Stimulated activated CD8-positive, alpha-beta memory T cell treated with anti-CD3 and anti-CD28 coated beads, Interleukin-12 subunit alpha, Interleukin-12 subunit beta, amount 100 ng/mL, for 1 hour (primary cell): ENCODE measurements around the gene TENM4.

Experiments
- DNase-seq: peaks from one replicate; pipeline ENCODE4 v3.0.0-alpha.2; 2020; ENCODE audit warnings: low read depth

TENM4 gene

DNA sequence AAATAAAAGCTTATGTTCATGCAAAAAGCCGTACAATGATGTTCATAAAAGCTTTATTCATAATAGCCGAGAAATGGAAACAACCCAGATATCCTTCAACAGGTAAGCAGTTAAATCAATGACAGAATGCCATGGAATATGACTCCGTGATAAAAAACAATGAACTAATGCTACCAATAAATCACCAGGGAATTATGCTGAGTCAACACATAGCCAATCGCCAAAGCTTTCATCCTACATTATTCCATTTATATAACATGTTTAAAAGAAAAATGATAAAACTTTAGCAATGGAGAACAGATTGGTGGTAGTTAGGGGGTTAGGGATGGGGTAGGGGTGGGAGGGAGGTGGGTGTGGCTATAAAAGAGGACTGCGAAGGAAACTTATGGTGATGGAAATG, 356.4 kb downstream of the TENM4 start:
- DNase-seq, result no peak

DNA sequence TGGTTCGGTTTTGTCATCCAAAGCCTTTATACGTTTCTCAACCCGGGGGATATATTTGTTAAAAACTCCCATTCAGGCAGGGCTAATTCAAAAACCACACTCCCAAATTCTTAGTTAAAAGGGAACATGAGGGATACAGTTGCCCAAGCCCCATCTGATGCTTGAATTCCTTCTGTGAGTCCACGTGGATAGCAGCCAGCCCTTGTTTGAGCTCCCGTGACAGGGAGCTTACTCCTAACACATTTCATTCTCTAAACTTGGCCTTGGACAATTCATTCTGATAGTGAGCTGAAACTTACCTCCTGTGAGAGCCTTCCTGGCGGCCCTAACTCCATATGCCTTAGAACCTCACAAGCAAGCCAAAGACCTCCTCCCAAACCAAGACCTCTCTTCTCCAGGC, 357.5 kb downstream of the TENM4 start:
- no peak for DNase-seq

DNA sequence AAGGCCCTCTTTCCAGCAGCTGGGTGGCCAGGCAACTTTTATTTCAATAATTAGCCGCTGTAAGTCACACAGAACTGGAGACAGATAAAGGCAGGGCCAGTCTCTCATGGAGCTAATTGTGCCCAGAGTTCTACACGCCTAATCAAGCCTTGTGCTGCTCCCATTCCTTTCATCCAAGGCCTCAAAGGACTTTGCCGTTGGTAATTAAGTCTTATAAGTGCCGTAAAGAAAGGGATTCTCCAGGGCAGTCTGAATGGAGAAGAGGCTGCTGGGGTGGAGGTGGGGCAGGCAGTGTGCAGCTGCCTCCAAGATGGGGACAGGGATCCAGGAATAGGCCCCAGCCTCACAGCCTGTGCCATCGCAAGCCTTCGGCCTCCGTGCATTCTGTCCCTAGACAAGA, 357.9 kb downstream of the TENM4 start:
- DNase-seq, result no peak

DNA sequence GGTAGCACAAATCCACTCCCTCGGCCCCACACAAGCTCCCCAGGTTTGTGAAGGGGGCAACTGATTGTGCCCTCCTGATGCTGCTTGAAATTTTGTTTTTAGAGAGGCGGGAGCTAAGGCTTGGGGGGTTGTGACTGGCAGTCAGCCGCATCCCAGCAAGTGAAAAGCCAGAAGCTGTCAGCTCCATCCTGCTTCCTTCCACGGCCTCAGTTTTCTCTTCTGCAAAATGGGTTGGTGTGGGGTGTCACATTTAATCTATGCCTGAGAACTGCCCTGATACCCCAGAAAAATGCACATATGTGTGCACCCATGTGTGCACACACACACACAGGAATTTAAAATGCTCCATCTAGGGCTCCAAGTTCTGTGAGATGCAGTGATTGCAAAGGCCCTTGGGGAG, 358.6 kb downstream of the TENM4 start:
- no peak for DNase-seq

DNA sequence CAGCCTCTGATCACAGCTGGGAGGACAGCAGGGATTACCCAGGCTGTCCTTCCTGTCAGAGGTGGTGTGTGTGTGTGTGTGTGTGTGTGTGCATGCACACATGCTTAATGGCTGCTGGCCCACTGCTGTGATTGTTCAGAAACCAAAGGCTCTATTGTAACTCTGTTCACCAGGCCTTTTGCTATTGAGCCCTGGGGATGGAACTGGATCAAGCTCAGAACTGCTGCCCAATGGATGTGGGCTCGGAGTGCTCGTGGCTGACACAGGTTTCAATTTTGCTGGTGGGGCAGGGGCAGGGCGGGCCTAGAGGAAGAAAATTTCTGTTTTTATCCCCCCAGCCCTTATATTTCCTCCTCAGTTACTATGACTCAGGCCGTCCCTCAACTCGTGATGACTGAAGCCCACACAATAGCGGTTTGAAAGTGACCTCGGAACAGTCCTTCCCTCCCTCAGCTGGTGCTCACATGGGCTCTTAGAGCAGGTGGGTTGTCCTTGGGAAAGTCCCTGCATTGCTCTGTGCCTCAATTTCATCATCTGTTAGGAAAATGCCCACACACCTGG, 359.3 kb downstream of the TENM4 start:
- no peak for DNase-seq

DNA sequence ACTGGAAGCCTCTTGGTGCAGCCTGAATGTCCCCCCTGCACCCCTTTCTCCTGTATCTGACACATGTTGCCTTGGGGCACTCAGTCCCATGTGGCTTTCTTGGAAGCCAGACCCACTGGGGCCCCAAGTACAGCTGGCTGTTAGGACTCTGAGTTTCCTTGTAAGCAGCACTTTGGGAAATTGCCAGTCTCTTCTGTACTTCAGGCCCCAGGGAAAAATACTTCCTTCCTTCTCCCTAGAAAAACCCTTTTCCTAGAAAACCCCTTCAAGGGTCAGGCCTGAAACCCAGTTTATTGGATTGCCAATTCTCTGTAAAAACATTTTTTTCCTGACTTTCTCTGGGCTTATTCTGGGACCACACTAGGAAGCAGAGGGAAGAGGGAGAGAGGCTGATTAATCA, 360.3 kb downstream of the TENM4 start:
- no peak for DNase-seq

DNA sequence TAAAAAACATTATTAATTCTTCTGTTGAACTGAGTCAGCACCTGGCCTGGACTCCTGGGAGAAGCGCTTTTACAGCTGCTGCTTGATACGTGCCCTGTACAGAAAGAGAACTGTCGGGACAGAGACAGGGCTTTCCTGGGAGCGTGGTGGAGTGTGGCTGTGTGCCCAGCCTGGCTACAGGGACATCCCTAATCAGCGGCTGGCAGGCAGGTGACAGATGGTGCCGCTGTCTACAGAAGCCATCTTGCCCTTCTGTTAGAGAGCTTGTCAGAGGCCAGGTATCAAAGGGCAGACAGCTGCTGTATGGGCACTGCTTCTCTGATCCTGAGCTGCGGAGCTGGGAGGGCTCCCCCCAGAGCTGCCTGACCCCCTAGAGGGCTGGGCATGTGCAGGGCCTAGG, 361.8 kb downstream of the TENM4 start:
- no peak for DNase-seq

DNA sequence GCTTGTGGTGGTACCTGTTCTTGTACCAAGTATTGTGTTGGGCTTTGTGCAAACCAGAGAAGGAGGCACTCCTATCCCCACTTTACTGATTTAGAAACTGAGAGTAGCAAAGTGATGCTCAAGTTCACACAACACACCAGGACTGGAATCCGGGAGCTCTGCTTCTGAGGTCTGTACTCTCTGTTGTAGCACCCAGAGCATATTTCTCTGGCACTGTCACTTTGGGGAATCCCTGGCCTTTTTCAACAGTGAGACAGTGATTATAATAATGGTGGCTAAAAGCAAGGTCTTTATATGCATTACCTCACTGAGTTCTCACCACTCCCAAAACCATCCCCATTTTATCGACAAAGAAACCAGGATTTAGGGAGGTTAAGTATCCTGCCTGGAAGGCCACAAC, 362.4 kb downstream of the TENM4 start:
- no peak for DNase-seq

DNA sequence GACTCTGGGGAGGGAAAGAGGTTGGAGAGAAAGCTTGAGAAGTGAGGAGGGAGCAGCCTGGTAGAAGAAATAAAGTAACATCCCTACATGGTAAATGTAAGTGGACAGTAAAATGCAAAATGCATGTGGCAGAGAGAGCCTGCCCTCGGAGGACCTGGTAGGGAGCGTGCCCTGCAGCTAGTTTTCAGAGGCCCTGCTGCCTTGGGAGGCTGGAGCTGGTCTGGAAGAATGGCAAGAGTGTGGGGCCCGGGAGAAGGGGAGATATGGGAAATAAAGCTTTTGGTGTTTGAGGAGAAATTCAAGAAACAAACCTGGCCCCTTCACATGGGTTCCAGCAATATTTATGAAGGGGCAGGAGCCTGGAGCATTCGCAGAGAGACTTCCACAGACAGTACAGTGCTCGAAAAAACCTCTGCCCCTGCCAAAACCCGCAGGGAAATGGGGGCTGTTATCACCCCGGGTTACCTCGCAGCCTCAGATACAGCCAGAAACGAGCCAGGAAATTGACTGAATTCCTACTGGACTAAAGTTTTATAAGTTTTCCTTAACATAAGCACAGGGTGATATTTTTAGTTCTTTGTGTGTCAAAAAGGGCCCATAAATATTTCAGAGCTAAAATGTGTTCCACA, 363.0 kb downstream of the TENM4 start:
- DNase-seq, result no peak

DNA sequence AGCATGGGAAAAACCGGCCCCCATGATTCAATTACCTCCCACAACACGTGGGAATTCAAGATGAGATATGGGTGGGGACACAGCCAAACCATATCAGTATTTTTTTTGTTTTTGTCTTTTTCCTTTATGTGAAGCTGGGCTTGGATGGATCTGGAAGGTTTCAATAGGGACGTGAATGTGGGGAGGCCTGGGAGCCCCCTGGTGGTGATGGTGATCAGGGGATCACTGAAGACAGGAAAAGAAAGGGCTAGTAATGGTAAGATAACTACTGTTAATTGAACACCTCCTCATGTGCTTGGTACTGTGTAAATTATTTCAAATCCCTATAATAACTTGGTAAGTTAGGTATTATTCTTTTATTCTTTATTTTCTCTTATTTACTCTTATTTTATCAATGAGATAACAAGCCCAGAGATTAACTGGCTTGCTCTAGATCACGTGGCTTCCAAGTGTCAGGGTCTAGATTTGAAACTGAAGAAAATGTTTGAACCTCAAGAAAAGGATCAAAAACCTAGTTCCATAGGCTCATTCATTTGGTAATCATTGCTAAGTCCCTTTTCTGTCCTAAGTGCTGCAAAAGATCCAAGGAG, 364.2 kb downstream of the TENM4 start:
- DNase-seq, result no peak

DNA sequence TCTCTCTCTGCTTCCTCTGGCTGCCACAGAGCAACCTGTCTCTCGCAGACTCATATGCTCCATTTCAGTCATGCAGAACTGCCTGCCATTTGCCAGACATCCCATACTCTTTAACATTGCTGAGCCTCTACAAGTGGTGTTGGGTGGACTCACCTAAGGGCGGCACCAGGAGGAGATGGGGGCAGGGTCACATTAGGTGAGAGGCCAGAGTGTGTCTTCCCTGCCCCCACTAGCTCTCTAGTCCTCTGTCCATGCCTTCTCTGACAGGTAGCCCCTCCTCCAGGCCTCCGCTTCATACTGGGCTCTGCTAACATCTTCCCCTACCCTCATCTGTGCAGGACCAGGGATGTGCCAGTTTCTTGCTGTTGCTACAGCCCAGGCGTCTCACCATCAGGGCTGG, 366.3 kb downstream of the TENM4 start:
- DNase-seq, result no peak

DNA sequence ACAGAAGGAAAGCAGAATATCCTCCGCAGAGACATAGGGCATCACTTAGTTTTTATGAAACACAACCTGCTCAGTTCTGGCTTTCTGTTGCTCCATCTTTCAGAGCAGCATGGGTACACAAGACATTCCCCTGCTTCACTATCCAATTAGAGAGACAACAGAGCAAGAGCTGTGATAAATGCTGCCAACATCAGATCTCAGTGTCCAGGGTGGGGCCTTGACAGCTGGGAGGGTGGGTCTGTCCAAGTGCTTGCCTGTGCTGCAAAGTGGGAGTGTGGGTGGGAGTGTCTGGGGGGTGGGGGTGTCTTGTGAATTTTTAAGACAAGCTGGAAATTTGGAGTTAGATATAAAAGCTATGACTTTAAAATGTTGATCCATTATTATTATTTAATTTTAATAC, 369.6 kb downstream of the TENM4 start:
- DNase-seq, result no peak

DNA sequence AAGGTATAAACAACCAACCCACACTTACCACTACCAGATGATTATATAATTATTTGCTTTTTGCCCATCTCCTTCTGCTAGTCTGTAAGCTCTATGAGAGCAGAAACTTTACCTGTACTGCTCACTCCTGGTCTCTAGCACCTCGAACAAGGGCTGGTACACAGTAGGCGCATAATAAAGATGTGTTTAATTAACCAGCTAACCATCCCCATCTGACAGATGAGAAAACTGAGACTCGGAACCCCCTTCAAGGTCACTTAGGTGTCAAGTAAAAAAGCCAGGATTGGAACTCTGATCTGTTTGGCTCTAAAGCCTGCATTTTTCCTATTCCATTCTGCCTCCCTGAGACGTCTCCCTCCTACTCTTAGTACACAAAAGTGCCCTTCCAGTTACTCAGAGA, 370.3 kb downstream of the TENM4 start:
- no peak for DNase-seq

DNA sequence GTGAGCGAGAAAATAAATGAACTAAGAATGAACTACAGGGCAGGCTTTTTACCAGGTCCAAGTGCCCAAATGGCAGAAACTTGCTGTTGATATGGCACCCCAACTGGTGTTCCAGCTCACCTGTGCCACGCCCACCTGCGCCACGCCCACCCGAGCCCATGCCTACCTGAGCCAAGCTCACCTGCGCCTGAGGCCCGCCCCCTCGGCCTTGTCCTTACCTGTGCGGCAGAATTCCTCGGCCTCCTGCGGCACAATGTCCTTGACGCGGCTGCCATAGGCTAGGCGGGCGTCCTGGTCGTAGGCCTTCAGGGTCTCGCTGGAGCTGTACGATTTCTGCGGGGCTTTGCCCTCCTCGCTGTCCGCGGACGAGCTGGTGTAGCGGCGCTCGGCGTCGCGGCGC, 371.3 kb downstream of the TENM4 start:
- DNase-seq, result no peak

DNA sequence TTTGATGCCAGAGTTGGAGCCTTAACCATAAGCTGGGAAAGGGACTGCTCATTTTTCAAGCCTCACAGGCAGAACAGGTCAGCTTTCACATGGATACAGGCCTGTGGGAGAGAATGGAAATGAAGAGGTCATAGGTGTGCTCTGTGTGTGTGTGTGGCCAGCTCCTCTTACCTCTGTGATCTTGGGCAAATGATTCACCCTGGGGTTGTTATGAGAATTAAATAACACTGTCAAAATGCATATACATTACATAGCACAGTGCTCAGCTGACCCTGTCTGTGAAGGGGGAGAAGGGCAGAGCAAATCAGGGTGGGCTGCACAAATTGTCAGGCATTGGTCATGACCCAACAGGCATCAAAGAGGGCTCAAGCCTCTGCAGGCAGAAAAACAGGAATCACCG, 372.5 kb downstream of the TENM4 start:
- no peak for DNase-seq

DNA sequence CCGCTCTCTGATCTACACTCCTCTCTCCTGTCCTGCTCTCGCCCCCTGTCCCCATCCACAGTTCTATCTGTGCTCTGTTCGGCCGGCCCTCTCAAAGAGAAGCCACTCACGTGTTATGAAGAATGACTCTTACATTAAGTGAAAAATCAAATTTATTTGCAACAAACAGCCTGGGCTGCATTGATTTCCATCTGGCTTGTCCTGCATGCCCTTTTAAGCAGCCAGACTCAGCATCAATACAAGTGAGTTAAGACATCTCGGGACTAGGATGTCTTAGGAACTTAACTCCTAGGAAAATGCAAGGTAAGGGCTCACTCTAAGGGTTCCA, 373.5 kb downstream of the TENM4 start:
- no peak for DNase-seq

DNA sequence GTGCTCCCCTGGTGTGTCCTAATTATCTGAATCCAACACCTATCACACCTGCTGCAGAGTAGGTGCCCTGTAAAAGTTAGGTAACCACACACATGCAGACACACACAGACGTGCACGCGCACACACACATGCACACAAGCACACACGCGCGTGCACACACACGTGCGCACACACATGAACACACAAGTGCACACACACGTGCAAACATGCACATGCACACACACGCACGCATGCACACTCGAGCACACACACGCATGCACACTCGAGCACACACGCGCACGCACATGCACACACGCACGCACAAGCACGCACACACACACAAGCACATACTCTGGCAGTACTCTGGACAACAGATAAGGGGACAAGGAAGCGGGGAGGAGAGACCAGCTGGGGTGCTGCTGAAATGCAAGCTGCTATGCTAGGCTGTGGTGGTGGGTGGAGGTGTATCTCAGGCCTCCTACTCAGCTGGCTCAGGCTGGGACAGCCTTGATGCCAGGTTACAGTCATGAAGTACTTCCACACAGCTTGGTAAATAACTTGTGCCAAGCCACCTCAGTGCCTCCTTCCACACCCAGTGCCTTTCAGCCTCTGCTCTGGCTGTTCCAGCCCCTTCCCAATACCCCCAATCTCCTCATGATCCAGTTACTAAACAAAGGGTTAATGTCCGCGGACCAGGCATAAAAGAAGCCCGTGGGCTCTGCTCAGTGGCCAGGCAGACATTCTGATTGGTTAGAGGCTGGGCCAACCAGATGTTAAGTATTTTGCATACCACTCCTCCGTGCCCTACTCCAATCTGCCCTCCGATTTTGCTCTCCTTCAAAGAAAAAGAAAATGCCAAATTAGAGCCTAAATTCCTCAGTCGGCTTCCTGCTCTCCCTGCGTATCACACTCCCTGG, 374.1 kb downstream of the TENM4 start:
- DNase-seq, result no peak

DNA sequence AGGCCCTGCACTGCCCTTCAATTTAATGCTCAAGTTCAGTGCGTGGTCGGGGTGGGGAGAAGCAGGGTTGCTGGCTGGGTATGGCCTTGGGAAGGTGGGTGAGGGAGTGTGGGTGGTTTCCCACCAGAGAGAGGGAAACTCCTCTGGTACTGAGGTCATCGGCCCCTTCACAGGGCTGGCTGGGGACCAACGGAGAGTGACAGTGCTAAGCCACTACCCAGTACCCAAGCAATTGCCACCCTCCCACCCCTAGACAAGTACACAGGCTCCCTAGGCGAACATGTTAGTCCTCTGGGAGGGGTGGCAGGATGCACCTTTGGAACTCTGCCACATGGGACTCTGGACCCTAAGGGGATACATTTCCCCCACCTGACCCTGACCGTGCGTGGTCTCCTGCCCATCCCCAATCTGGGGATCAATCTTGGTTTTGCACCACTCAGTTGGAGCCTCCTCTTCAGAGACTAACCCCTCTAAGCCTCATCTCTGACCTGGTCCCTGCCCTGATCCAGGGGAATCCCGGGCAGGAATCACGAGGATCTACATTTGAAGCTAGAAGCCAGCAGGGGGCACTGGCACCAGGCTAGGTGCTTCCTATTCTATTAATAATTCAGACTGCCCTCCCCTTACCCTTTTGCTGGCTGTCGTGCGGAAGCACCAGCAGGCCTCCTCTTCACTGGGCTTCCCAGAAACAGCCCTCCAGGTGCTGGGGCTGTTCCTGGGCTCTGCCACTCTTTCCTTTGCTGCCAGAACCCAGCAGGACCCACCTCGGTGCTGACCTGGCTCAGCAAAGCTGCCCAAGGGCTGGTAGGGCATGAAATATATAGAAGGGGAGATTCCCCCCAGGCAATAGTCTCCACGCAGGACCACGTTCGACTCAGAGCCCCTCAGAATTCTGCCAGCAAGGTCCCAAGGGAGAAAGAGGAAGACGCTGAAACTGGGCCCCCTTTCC, 377.7 kb downstream of the TENM4 start:
- no peak for DNase-seq

DNA sequence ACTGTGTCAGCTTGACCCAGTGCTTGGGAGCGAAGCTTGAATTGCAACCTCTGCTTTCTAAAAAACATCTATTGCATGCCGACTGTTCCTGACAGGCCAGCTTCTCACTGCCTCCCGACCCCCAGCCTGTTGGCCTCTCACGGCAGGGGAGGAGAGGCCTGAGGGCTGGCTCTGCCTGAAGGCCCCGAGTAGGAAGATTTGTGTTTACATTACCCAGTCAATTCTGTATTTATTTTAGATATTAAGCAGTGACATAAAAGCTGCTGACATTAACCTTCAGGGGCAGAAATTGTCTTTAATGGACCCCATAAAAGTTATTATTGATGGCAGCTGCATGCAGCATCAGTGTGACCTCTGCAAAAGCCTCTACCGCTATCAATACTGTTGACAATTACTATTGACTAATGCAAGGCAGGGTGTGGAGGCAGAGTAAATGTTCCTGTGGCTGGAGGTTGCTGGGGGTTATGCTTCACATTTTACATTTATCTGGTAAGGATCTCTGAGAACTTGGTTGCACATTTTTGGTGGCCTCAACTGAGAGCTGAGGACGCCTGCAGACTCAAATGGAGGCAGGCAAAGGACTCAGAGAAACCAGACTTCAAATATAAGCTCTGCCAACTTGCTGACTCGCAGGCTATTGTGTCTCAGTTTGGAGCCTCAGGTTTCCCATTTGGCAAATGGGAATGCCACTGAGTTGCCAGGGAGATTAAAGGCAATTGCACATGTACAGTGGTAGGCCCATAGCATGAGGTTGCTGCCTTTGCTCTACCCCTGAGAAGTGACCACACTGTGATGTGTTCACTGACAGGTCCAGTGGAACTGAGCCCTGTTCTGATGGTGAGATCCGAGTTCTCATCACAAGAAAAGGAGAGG, 380.5 kb downstream of the TENM4 start:
- DNase-seq, result no peak

DNA sequence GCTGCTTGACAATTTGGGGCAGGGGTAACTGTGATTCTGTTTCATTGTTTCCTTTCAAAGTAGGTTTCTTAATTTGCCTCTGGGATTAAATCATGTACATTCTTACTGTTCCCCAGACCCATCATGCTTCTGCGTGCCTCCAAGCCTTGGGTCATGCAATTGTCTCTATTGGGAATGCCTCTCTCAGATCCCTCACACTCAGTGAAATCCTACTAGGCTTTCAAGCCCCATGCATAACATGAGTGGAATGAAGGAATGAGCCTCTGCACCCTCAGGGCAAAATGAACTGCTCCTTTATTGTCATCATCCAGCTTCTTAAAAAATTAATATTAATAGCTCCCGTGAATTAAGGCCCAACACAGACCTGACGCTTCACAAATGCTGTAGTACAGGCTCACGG, 381.7 kb downstream of the TENM4 start:
- no peak for DNase-seq
